Transverse colon (tissue), 4 donors: ENCODE measurements around the gene SMC2. TPM values are rescaled to one million over a fixed set of nuclear protein-coding genes. Genes with fewer than 3 reads are reported as not detected.

Experiments used
- DNase-seq: peaks from one replicate; pipeline ENCODE4 v3.0.0-alpha.2; 2019
- H3K27ac ChIP-seq, 4 donors: fragments of 200-600 bp; sonication (generic); 2 replicates each; pipeline ENCODE4 v1.5.1; 2016 to 2018; ENCODE audit warnings: inconsistent platforms in 4 of 4
- H3K27me3 ChIP-seq: fragments of 200-600 bp; sonication (generic); 2 replicates; pipeline ENCODE4 v1.5.1; 2017; ENCODE audit warnings: inconsistent platforms
- H3K36me3 ChIP-seq, 4 donors: fragments of 200-600 bp; sonication (generic); 2 replicates each; pipeline ENCODE4 v1.5.1; 2017 to 2019; ENCODE audit warnings: inconsistent platforms in 4 of 4
- H3K4me1 ChIP-seq, 4 donors: fragments of 200-600 bp; sonication (generic); 2 replicates each; pipeline ENCODE4 v1.5.1; 2017 to 2020; ENCODE audit warnings: inconsistent platforms in 4 of 4
- H3K4me3 ChIP-seq, 4 donors: fragments of 200-600 bp; sonication (generic); 1 replicate in 1 of 4; 2 replicates in 3 of 4; pipeline versions ENCODE4 v1.5.1 to v1.6.1; 2017 to 2019; ENCODE audit warnings: inconsistent platforms in 4 of 4
- H3K9me3 ChIP-seq, 2 donors: fragments of 200-600 bp; sonication (generic); 2 replicates each; pipeline ENCODE4 v1.5.1; 2017 to 2019; ENCODE audit warnings: inconsistent platforms in 2 of 2
- CTCF ChIP-seq, 5 experiments: fragments of 200-600 bp in 3 of 5; fragments of 450-650 bp in 2 of 5; sonication (generic) in 3 of 5; IDR thresholded peaks; 1 replicate in 2 of 5; 2 replicates in 3 of 5; pipeline ENCODE4 v1.5.1; 2016 to 2017; ENCODE audit warnings: antibody characterized with exemption in 5 of 5, inconsistent platforms in 3 of 5, mild to moderate bottlenecking in 2 of 5, moderate library complexity in 1 of 5
- EP300 ChIP-seq: sonication (generic); formaldehyde crosslinking; IDR thresholded peaks from one replicate; pipeline ENCODE4 v1.6.1; 2017; ENCODE audit warnings: antibody characterized with exemption, low read depth
- POLR2A ChIP-seq: fragments of 450-650 bp; IDR thresholded peaks from one replicate; pipeline ENCODE4 v1.6.1; 2016; ENCODE audit warnings: antibody characterized with exemption, mild to moderate bottlenecking, moderate library complexity
- POLR2AphosphoS5 ChIP-seq, 3 donors: sonication (generic); formaldehyde crosslinking; IDR thresholded peaks; one replicate each; pipeline ENCODE4 v1.6.1; 2016; ENCODE audit warnings: antibody characterized with exemption in 3 of 3
- WGBS, 2 donors: methylation state at CpG; one replicate each; pipeline ENCODE4 v1.1.5; 2018; ENCODE audit warnings: low coverage in 1 of 2; 5-methylcytosine and 5-hydroxymethylcytosine counted together
- in situ Hi-C, 4 donors: fragments of 200-750 bp; cut with MboI; loops; one replicate each; pipeline versions ENCODE4 v1.15.0 to v1.15.1; 2017; ENCODE audit warnings: low sequenced_read_pairs in 3 of 4, low pct_ligation_motif_present in 1 of 4, low pct_unique_long_range_greater_than_20kb in 1 of 4
- intact Hi-C: fragments of 100-400 bp; cut with DNase I; formaldehyde crosslinking; loops from one replicate; pipeline ENCODE4 v1.15.1; 2023; ENCODE audit warnings: low total_unique reads
- total RNA-seq, 4 donors: library from RNA; depleted of rRNA; stranded (reverse); fragments of >200 nt; gene quantifications; one replicate each; pipeline ENCODE4 v1.1.0, GENCODE V29; 2016

The SMC2 gene
- total RNA-seq, 4 donors from 2014 or later = 3.0 to 12.1 (median 5.6) TPM

- in situ Hi-C loops (no loop called here), intact Hi-C loops (no loop called here)
- 35% methylated on average over 2 to 4 of the region's 4 CpGs for WGBS, 2 donors
- Histone ChIP-seq H3K4me1 (peaks cover 24 to 45% (median 31%) of the 10 kb centered on the region in 4 donors), H3K27me3 (no peaks in the 10 kb centered on the region), H3K27ac (peak overlapping the region; percentile 88 to 92 (median 91)), H3K4me3 (no peak overlapping the region), H3K9me3 (no peaks in the 10 kb centered on the region), H3K36me3 (no peaks in the 10 kb centered on the region)
- TF ChIP-seq EP300 = no peak
- no peak for TF ChIP-seq POLR2AphosphoS5 (IDR thresholded peaks at IDR 0.05)
- TF ChIP-seq POLR2A = no peak
- peak in 4 of 5 experiments; percentile 27 to 47 (median 30) for TF ChIP-seq CTCF (IDR thresholded peaks at IDR 0.05)
- peak; percentile 51 for DNase-seq
Observed at GRCh38 chr9:104091708-104092107, 2.4 kb upstream of the SMC2 start.

GRCh38 chr9:104092192-104092591 is 1.9 kb upstream of the SMC2 start:
- intact Hi-C loops (no loop called here), in situ Hi-C loops (no loop called here)
- 42 to 80% methylated on average over 2 of the region's 2 CpGs for WGBS, 2 donors
- TF ChIP-seq POLR2A = no peak
- TF ChIP-seq CTCF (IDR thresholded peaks at IDR 0.05) = no peak
- Histone ChIP-seq H3K27ac (peak overlapping the region; percentile 88 to 92 (median 91)), H3K4me1 (peaks cover 24 to 45% (median 31%) of the 10 kb centered on the region in 4 donors), H3K27me3 (no peaks in the 10 kb centered on the region), H3K9me3 (no peaks in the 10 kb centered on the region), H3K36me3 (no peaks in the 10 kb centered on the region), H3K4me3 (no peak overlapping the region)
- DNase-seq = no peak

- Histone ChIP-seq H3K36me3 (no peaks in the 10 kb centered on the region), H3K9me3 (no peaks in the 10 kb centered on the region), H3K4me3 (peak overlapping the region; percentile 18 to 81 (median 64)), H3K27me3 (no peaks in the 10 kb centered on the region), H3K27ac (peak overlapping the region; percentile 88 to 92 (median 91)), H3K4me1 (peaks cover 24 to 45% (median 31%) of the 10 kb centered on the region in 4 donors)
- intact Hi-C loops (no loop called here), in situ Hi-C loops (no loop called here)
- TF ChIP-seq CTCF (IDR thresholded peaks at IDR 0.05) = peak in 1 of 5 experiments; percentile 21
- TF ChIP-seq EP300 = no peak
- no peak for DNase-seq
- 2 to 28% methylated on average over 8 to 12 of the region's 12 CpGs for WGBS, 2 donors
Observed at GRCh38 chr9:104092875-104093600, 1.1 kb upstream of the SMC2 start.

GRCh38 chr9:104094534-104095015 is 466 bp downstream of the SMC2 start:
- WGBS, 2 donors = 0% methylated on average over 11 to 18 of the region's 18 CpGs
- no peak for TF ChIP-seq POLR2A
- no peak for DNase-seq
- peak overlapping the region; percentile 46 to 81 (median 64) for H3K4me3 ChIP-seq
- peak overlapping the region; percentile 88 to 92 (median 91) for H3K27ac ChIP-seq
- no peaks in the 10 kb centered on the region for H3K27me3 ChIP-seq
- in situ Hi-C loops = no loop called here
- intact Hi-C loops = no loop called here
- H3K4me1 ChIP-seq = peaks cover 24 to 45% (median 31%) of the 10 kb centered on the region in 4 donors
- no peaks in the 10 kb centered on the region for H3K36me3 ChIP-seq
- no peaks in the 10 kb centered on the region for H3K9me3 ChIP-seq
